Mesodermal cell (in vitro differentiated cells): ENCODE measurements around the gene MYO1C.
A peak's percentile ranks its signal among the peaks of the same experiment; 100 is the strongest.

Experiments used
- H3K27ac ChIP-seq: 2 replicates; pipeline ENCODE4 v1.7.0; 2013; ENCODE audit warnings: mild to moderate bottlenecking, low read depth, low read length, moderate library complexity; ENCODE audit not compliant: severe bottlenecking
- H3K36me3 ChIP-seq: 2 replicates; pipeline ENCODE4 v1.7.1; 2013; ENCODE audit warnings: mild to moderate bottlenecking, low read length, moderate library complexity; ENCODE audit not compliant: control insufficient read depth, insufficient read depth
- H3K4me1 ChIP-seq: one replicate; pipeline ENCODE4 v1.7.1; 2013; ENCODE audit warnings: mild to moderate bottlenecking, low read length; ENCODE audit not compliant: insufficient read depth, control insufficient read depth, poor library complexity, severe bottlenecking
- H3K4me3 ChIP-seq: 2 replicates; pipeline ENCODE4 v1.7.0; 2013; ENCODE audit warnings: low read length, control low read depth, mild to moderate bottlenecking; ENCODE audit not compliant: insufficient read depth, poor library complexity, severe bottlenecking; ENCODE audit errors: extremely low read depth
- H3K9me3 ChIP-seq: 2 replicates; pipeline ENCODE4 v1.7.1; 2013; ENCODE audit warnings: mild to moderate bottlenecking, low read length, moderate library complexity; ENCODE audit not compliant: control insufficient read depth
- WGBS, 2 experiments: methylation state at CpG; one replicate each; pipeline ENCODE4 v1.1.5; 2013; ENCODE audit warnings: missing lambda C conversion rate in 2 of 2; ENCODE audit not compliant: insufficient coverage in 2 of 2; 5-methylcytosine and 5-hydroxymethylcytosine counted together

MYO1C gene

GRCh38 chr17:1470755-1471462 lies 21.6 kb downstream of the MYO1C start:
- Histone ChIP-seq H3K36me3 (peaks cover 85% of the 10 kb centered on the region), H3K27ac (no peak overlapping the region), H3K9me3 (no peaks in the 10 kb centered on the region), H3K4me3 (no peak overlapping the region), H3K4me1 (peaks cover 7% of the 10 kb centered on the region)
- 94 to 95% methylated on average over 18 to 22 of the region's 25 CpGs for WGBS, 2 experiments

GRCh38 chr17:1470071-1470754 lies 22.3 kb downstream of the MYO1C start:
- Histone ChIP-seq H3K27ac (no peak overlapping the region), H3K9me3 (no peaks in the 10 kb centered on the region), H3K4me3 (no peak overlapping the region), H3K36me3 (peaks cover 85% of the 10 kb centered on the region), H3K4me1 (peaks cover 6% of the 10 kb centered on the region)
- 94% methylated on average over 27 to 28 of the region's 33 CpGs for WGBS, 2 experiments

GRCh38 chr17:1469231-1469852 lies 23.1 kb downstream of the MYO1C start:
- 61 to 67% methylated on average over 24 to 27 of the region's 28 CpGs for WGBS, 2 experiments
- Histone ChIP-seq H3K27ac (no peak overlapping the region), H3K36me3 (peaks cover 87% of the 10 kb centered on the region), H3K9me3 (no peaks in the 10 kb centered on the region), H3K4me3 (no peak overlapping the region), H3K4me1 (peaks cover 4% of the 10 kb centered on the region)

GRCh38 chr17:1467898-1468492 lies 24.5 kb downstream of the MYO1C start:
- no peak overlapping the region for H3K27ac ChIP-seq
- H3K36me3 ChIP-seq, result peaks cover 86% of the 10 kb centered on the region
- H3K4me1 ChIP-seq, result peaks cover 4% of the 10 kb centered on the region
- WGBS, 2 experiments, result 86 to 94% methylated on average over 19 to 21 of the region's 21 CpGs
- H3K9me3 ChIP-seq, result no peaks in the 10 kb centered on the region
- no peak overlapping the region for H3K4me3 ChIP-seq

- Histone ChIP-seq H3K27ac (no peak overlapping the region), H3K36me3 (peaks cover 88% of the 10 kb centered on the region), H3K9me3 (no peaks in the 10 kb centered on the region), H3K4me3 (no peak overlapping the region), H3K4me1 (peaks cover 4% of the 10 kb centered on the region)
- 83 to 100% methylated on average over 5 to 12 of the region's 16 CpGs for WGBS, 2 experiments
These were observed 25.2 kb downstream of the MYO1C start for GRCh38 chr17:1467258-1467657.

GRCh38 chr17:1464186-1464585 lies 28.3 kb downstream of the MYO1C start:
- WGBS, 2 experiments, result 95% methylated on average over 8 of the region's 8 CpGs
- Histone ChIP-seq H3K4me1 (peaks cover 4% of the 10 kb centered on the region), H3K4me3 (no peak overlapping the region), H3K27ac (no peak overlapping the region), H3K36me3 (peaks cover 65% of the 10 kb centered on the region), H3K9me3 (peaks cover 4% of the 10 kb centered on the region)

- H3K27ac ChIP-seq, result peak overlapping the region; percentile 53
These were observed 30.0 kb downstream of the MYO1C start for GRCh38 chr17:1462164-1463112.

GRCh38 chr17:1461198-1461944 lies 31.1 kb downstream of the MYO1C start:
- Histone ChIP-seq H3K27ac (no peak overlapping the region), H3K9me3 (peaks cover 4% of the 10 kb centered on the region), H3K36me3 (peaks cover 41% of the 10 kb centered on the region), H3K4me1 (no peaks in the 10 kb centered on the region), H3K4me3 (no peak overlapping the region)
- WGBS, 2 experiments, result 91 to 93% methylated on average over 15 to 16 of the region's 18 CpGs

More at GRCh38 chr17:1462164-1463112, 30.0 kb downstream of the MYO1C start:
- Histone ChIP-seq H3K9me3 (peaks cover 4% of the 10 kb centered on the region), H3K4me1 (no peaks in the 10 kb centered on the region), H3K36me3 (peaks cover 49% of the 10 kb centered on the region), H3K4me3 (no peak overlapping the region)
- 95 to 96% methylated on average over 16 to 29 of the region's 33 CpGs for WGBS, 2 experiments

GRCh38 chr17:1460233-1460632 lies 32.3 kb downstream of the MYO1C start:
- H3K4me3 ChIP-seq, result no peak overlapping the region

More at GRCh38 chr17:1460233-1460632, 32.3 kb downstream of the MYO1C start:
- WGBS, 2 experiments, result 88 to 94% methylated on average over 6 of the region's 6 CpGs
- H3K9me3 ChIP-seq, result peaks cover 4% of the 10 kb centered on the region
- H3K4me1 ChIP-seq, result no peaks in the 10 kb centered on the region
- H3K27ac ChIP-seq, result no peak overlapping the region
- peaks cover 32% of the 10 kb centered on the region for H3K36me3 ChIP-seq
